C4-2B (cell line): ENCODE measurements around the gene PTPRM.

ENCODE experiments used
- H3K27ac ChIP-seq: fragments of 450-650 bp; 2 replicates; pipeline ENCODE4 v1.5.1; 2017
- ZFX ChIP-seq: fragments of 450-650 bp; IDR thresholded peaks from 2 replicates; pipeline ENCODE4 v1.6.1; 2017
- TF ChIP-seq, protein P1 (sequence below): fragments of 450-650 bp; conservative IDR thresholded peaks from 2 replicates; pipeline ENCODE4 v1.5.1; 2017; ENCODE audit warnings: mild to moderate bottlenecking

Gene PTPRM

GRCh38 chr18:8174771-8175170, 607.7 kb downstream of the PTPRM start:
- no peak overlapping the region for H3K27ac ChIP-seq
- TF ChIP-seq ZFX = no peak
- TF ChIP-seq, protein P1, sequence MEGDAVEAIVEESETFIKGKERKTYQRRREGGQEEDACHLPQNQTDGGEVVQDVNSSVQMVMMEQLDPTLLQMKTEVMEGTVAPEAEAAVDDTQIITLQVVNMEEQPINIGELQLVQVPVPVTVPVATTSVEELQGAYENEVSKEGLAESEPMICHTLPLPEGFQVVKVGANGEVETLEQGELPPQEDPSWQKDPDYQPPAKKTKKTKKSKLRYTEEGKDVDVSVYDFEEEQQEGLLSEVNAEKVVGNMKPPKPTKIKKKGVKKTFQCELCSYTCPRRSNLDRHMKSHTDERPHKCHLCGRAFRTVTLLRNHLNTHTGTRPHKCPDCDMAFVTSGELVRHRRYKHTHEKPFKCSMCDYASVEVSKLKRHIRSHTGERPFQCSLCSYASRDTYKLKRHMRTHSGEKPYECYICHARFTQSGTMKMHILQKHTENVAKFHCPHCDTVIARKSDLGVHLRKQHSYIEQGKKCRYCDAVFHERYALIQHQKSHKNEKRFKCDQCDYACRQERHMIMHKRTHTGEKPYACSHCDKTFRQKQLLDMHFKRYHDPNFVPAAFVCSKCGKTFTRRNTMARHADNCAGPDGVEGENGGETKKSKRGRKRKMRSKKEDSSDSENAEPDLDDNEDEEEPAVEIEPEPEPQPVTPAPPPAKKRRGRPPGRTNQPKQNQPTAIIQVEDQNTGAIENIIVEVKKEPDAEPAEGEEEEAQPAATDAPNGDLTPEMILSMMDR = no peak

- no peak for TF ChIP-seq ZFX
- TF ChIP-seq, protein P1 = no peak
- no peak overlapping the region for H3K27ac ChIP-seq
Measured at GRCh38 chr18:8175501-8176061, 608.5 kb downstream of the PTPRM start.

DNA sequence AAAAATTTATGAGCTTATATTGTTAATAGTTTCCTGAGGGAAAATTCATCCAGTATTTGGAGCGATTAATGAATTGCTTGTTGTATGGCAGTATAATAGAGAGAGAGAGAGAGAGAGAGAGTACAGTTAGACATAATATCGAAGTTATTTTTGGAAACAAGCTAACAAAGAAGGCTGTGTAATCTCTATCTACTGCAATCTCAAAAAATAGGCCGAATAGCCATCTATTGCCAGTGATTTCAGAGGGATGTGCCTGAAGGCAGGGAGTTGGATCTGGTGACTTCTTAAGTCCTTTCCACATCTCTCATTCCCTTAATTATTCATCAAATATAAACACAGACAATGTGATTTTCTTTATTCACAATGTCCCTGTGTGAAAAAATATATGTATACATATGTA, 609.0 kb downstream of the PTPRM start:
- no peak for TF ChIP-seq ZFX
- TF ChIP-seq, protein P1 = no peak
- no peak overlapping the region for H3K27ac ChIP-seq

GRCh38 chr18:8176554-8176953, 609.4 kb downstream of the PTPRM start:
- no peak overlapping the region for H3K27ac ChIP-seq
- TF ChIP-seq, protein P1 = no peak
- TF ChIP-seq ZFX = no peak

- TF ChIP-seq, protein P1 = no peak
- TF ChIP-seq ZFX = no peak
- no peak overlapping the region for H3K27ac ChIP-seq
Measured at GRCh38 chr18:8177330-8178016, 610.4 kb downstream of the PTPRM start.

DNA sequence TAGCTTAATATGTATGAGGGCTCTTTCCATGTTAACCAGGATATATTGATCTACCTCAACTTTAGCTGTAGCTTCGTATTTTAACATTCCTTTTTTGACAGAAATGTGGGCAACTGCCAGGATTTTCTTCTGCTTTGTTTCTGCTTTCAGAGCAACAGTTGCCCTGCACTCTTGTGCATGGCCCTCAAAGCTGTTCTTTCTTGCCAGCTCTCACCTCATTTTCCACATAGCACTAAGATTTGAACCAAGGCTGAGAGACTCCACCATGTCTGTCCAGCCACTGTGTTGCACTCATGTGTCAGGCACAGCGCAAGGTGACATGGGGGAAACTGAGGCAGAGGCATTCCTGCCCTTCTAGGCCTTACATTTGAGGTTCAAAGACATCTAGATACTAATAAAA, 619.3 kb downstream of the PTPRM start:
- H3K27ac ChIP-seq = no peak overlapping the region
- TF ChIP-seq, protein P1 = no peak
- TF ChIP-seq ZFX = no peak

GRCh38 chr18:8188184-8188583, 621.1 kb downstream of the PTPRM start:
- no peak for TF ChIP-seq ZFX
- TF ChIP-seq, protein P1 = no peak
- H3K27ac ChIP-seq = no peak overlapping the region
